Measurements from ENCODE around the gene ELMO1. TPM values are rescaled to one million over a fixed set of nuclear protein-coding genes. Genes with fewer than 3 reads are reported as not detected.

ELMO1 gene
- total RNA-seq, 2 experiments from 2014 or later = 72.8 to 75.3 TPM

- no peak overlapping the region for H3K4me3 Mint-ChIP-seq
- no peak for TF ChIP-seq CTCF (IDR thresholded peaks at IDR 0.05)
- ATAC-seq = no peak
- no peaks in the 10 kb centered on the region for H3K9me3 Mint-ChIP-seq
- intact Hi-C loops (cut with micrococcal nuclease) = loop anchor here (2.0 kb wide), 1 partner anchor 69 kb away; no protein-coding TSS in a partner anchor
- H3K27ac Mint-ChIP-seq = no peak overlapping the region
- DNase-seq = no peak
- ChIA-PET CTCF (interaction anchor here (0.8 to 4.2 kb wide), 14 partner anchors 9 to 229 kb away, joined by 3 to 44 read pairs (median 4); no protein-coding TSS in a partner anchor), POLR2A (interaction anchor here (0.6 to 1.6 kb wide), 2 partner anchors 14 to 59 kb away, joined by 3 read pairs; no protein-coding TSS in a partner anchor)
- H3K27me3 Mint-ChIP-seq = no peaks in the 10 kb centered on the region
- peaks cover 33% of the 10 kb centered on the region for H3K4me1 Mint-ChIP-seq (ENCODE audit: low read depth)
- peaks cover 2% of the 10 kb centered on the region for H3K36me3 Mint-ChIP-seq (ENCODE audit: low read depth)
Measured at GRCh38 chr7:37283716-37284115, 164.9 kb downstream of the ELMO1 start.

- H3K4me3 Mint-ChIP-seq = no peak overlapping the region
- no peak overlapping the region for H3K27ac Mint-ChIP-seq
- ATAC-seq (no peak), DNase-seq (no peak)
- peaks cover 2% of the 10 kb centered on the region for H3K36me3 Mint-ChIP-seq (ENCODE audit: low read depth)
- no peaks in the 10 kb centered on the region for H3K27me3 Mint-ChIP-seq
- intact Hi-C loops (cut with micrococcal nuclease) = no loop called here
- ChIA-PET CTCF (interaction anchor here (1.2 to 4.2 kb wide), 4 partner anchors 12 to 226 kb away, joined by 3 to 44 read pairs (median 9); no protein-coding TSS in a partner anchor), POLR2A (no interaction called here)
- peaks cover 37% of the 10 kb centered on the region for H3K4me1 Mint-ChIP-seq (ENCODE audit: low read depth)
- H3K9me3 Mint-ChIP-seq = no peaks in the 10 kb centered on the region
- TF ChIP-seq CTCF (IDR thresholded peaks at IDR 0.05) = no peak
Measured at GRCh38 chr7:37282927-37283326, 165.7 kb downstream of the ELMO1 start.

- Mint-ChIP-seq H3K9me3 (no peaks in the 10 kb centered on the region), H3K27me3 (no peaks in the 10 kb centered on the region), H3K27ac (no peak overlapping the region), H3K4me3 (no peak overlapping the region), H3K4me1 (ENCODE audit: low read depth) (peaks cover 36% of the 10 kb centered on the region), H3K36me3 (ENCODE audit: low read depth) (peaks cover 2% of the 10 kb centered on the region)
- DNase-seq = no peak
- POLR2A ChIA-PET = no interaction called here
- intact Hi-C loops (cut with micrococcal nuclease) = no loop called here
- TF ChIP-seq CTCF (IDR thresholded peaks at IDR 0.05) = no peak
- CTCF ChIA-PET = interaction anchor here (1.0 kb wide), 2 partner anchors 71 to 213 kb away, joined by 3 to 4 read pairs; no protein-coding TSS in a partner anchor
- ATAC-seq = no peak
Measured at GRCh38 chr7:37282093-37282444, 166.6 kb downstream of the ELMO1 start.

- no peaks in the 10 kb centered on the region for H3K27me3 Mint-ChIP-seq
- peaks cover 2% of the 10 kb centered on the region for H3K36me3 Mint-ChIP-seq (ENCODE audit: low read depth)
- no peak for ATAC-seq
- no peak for DNase-seq
- H3K27ac Mint-ChIP-seq = no peak overlapping the region
- H3K9me3 Mint-ChIP-seq = no peaks in the 10 kb centered on the region
- POLR2A ChIA-PET = no interaction called here
- no peak for TF ChIP-seq CTCF (IDR thresholded peaks at IDR 0.05)
- CTCF ChIA-PET = interaction anchor here (1.0 kb wide), 2 partner anchors 72 to 214 kb away, joined by 3 to 4 read pairs; no protein-coding TSS in a partner anchor
- intact Hi-C loops (cut with micrococcal nuclease) = no loop called here
- H3K4me1 Mint-ChIP-seq (ENCODE audit: low read depth) = peaks cover 37% of the 10 kb centered on the region
- H3K4me3 Mint-ChIP-seq = no peak overlapping the region
Measured at GRCh38 chr7:37281368-37282092, 167.1 kb downstream of the ELMO1 start.

- ChIA-PET POLR2A (no interaction called here), CTCF (no interaction called here)
- intact Hi-C loops (cut with micrococcal nuclease) = no loop called here
- no peak for TF ChIP-seq CTCF (IDR thresholded peaks at IDR 0.05)
- no peaks in the 10 kb centered on the region for H3K27me3 Mint-ChIP-seq
- no peak for ATAC-seq
- H3K4me3 Mint-ChIP-seq = no peak overlapping the region
- peaks cover 30% of the 10 kb centered on the region for H3K4me1 Mint-ChIP-seq (ENCODE audit: low read depth)
- H3K9me3 Mint-ChIP-seq = no peaks in the 10 kb centered on the region
- peaks cover 7% of the 10 kb centered on the region for H3K36me3 Mint-ChIP-seq (ENCODE audit: low read depth)
- no peak for DNase-seq
- no peak overlapping the region for H3K27ac Mint-ChIP-seq
Measured at GRCh38 chr7:37277513-37277912, 171.2 kb downstream of the ELMO1 start.
